H1 (cell line): ENCODE data around the gene TASOR2. TPM values are rescaled to one million over a fixed set of nuclear protein-coding genes. Genes with fewer than 3 reads are reported as not detected.

Source experiments
- CBX5 ChIP-seq: fragments of 300-800, 300-1000 bp; sonication (generic); IDR thresholded peaks from 2 replicates; pipeline ENCODE4 v1.7.1; 2016; ENCODE audit warnings: antibody characterized with exemption, low read length, low read depth
- GTF2F1 ChIP-seq: IDR thresholded peaks from 2 replicates; pipeline ENCODE4 v1.6.1; 2012; ENCODE audit warnings: low read depth, low read length, improper control_type of control experiment, borderline replicate concordance
- KDM4A ChIP-seq: IDR thresholded peaks from one replicate; pipeline ENCODE4 v1.7.1; 2012; ENCODE audit warnings: low read depth, mild to moderate bottlenecking, moderate library complexity, low read length, inconsistent platforms; ENCODE audit not compliant: severe bottlenecking
- KDM5A ChIP-seq: fragments of 200-600 bp; IDR thresholded peaks from 2 replicates; pipeline ENCODE4 v1.7.1; 2012; ENCODE audit warnings: mild to moderate bottlenecking, low read length, inconsistent platforms, mixed read lengths
- NANOG ChIP-seq: IDR thresholded peaks from 2 replicates; pipeline ENCODE4 v1.6.1; 2011; ENCODE audit warnings: low read length, low read depth, mild to moderate bottlenecking, inconsistent platforms; ENCODE audit not compliant: insufficient read depth, poor library complexity, severe bottlenecking
- POLR2AphosphoS5 ChIP-seq: IDR thresholded peaks from 2 replicates; pipeline ENCODE4 v1.6.1; 2011; ENCODE audit warnings: low read depth, low read length
- SIX5 ChIP-seq: IDR thresholded peaks from 2 replicates; pipeline ENCODE4 v1.6.1; 2011; ENCODE audit warnings: mild to moderate bottlenecking, low read depth, low read length
- SP2 ChIP-seq: IDR thresholded peaks from 2 replicates; pipeline ENCODE4 v1.6.1; 2012; ENCODE audit warnings: mild to moderate bottlenecking, low read length, inconsistent platforms
- YY1 ChIP-seq: IDR thresholded peaks from 2 replicates; pipeline ENCODE4 v1.6.1; 2011; ENCODE audit warnings: low read depth, mild to moderate bottlenecking, low read length
- polyA plus RNA-seq, 7 experiments: library from polyadenylated mRNA; depleted of rRNA in 3 of 7; stranded (reverse) in 5 of 7; unstranded in 2 of 7; fragments of >200 nt in 5 of 7; fragments of 200-250 nt in 2 of 7; gene quantifications; 1 replicate in 5 of 7; 2 replicates in 1 of 7; 4 replicates in 1 of 7; pipeline versions ENCODE4 v1.2.1 to v1.2.3, GENCODE V29; 2011 to 2013; ENCODE audit warnings: missing spikeins in 2 of 7, mixed read lengths in 2 of 7
- total RNA-seq: library from RNA; stranded (reverse); fragmentation: NEBNext Ultra II Directional; extraction: Animal tissue kit (Norgen Biotek cat#: 25700); gene quantifications from 2 replicates; pipeline ENCODE4 v1.2.1, GENCODE V29; 2021
- TF ChIP-seq, protein P1 (sequence below): fragments of 300-600 bp; sonication (generic); IDR thresholded peaks from 2 replicates; pipeline ENCODE4 v1.7.1; 2012; ENCODE audit warnings: low read length, moderate library complexity, mild to moderate bottlenecking, inconsistent platforms; ENCODE audit not compliant: insufficient replicate concordance
- TF ChIP-seq, protein P2 (sequence below): IDR thresholded peaks from 2 replicates; pipeline ENCODE4 v1.6.1; 2011; ENCODE audit warnings: low read length, improper control_type of control experiment

TASOR2 gene
- total and polyA plus RNA-seq, 2 of the 8 experiments (the other 6 are each of a cell fraction or from before 2014, with no cell fraction given), result 13.1 to 74.9 TPM

DNA sequence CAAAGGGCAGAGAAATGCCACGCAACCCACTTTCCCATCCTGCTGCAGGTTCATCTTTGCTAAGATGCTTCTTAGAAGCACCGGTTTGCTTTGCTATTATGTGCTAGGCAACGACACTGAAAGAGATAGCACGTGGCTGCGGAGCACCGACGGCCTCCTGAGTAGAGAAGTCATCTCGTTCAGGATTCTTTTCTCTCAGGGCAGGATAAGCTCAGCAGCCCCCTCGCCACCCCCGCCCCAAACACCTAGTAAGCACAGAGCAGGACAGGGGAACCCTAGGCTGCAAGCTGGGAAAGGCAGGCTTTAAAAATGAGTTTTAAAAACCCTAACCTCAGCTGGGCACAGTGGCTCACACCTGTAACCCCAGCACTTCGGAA is 33.3 kb upstream of the TASOR2 start (continued):
- TF ChIP-seq, protein P1, sequence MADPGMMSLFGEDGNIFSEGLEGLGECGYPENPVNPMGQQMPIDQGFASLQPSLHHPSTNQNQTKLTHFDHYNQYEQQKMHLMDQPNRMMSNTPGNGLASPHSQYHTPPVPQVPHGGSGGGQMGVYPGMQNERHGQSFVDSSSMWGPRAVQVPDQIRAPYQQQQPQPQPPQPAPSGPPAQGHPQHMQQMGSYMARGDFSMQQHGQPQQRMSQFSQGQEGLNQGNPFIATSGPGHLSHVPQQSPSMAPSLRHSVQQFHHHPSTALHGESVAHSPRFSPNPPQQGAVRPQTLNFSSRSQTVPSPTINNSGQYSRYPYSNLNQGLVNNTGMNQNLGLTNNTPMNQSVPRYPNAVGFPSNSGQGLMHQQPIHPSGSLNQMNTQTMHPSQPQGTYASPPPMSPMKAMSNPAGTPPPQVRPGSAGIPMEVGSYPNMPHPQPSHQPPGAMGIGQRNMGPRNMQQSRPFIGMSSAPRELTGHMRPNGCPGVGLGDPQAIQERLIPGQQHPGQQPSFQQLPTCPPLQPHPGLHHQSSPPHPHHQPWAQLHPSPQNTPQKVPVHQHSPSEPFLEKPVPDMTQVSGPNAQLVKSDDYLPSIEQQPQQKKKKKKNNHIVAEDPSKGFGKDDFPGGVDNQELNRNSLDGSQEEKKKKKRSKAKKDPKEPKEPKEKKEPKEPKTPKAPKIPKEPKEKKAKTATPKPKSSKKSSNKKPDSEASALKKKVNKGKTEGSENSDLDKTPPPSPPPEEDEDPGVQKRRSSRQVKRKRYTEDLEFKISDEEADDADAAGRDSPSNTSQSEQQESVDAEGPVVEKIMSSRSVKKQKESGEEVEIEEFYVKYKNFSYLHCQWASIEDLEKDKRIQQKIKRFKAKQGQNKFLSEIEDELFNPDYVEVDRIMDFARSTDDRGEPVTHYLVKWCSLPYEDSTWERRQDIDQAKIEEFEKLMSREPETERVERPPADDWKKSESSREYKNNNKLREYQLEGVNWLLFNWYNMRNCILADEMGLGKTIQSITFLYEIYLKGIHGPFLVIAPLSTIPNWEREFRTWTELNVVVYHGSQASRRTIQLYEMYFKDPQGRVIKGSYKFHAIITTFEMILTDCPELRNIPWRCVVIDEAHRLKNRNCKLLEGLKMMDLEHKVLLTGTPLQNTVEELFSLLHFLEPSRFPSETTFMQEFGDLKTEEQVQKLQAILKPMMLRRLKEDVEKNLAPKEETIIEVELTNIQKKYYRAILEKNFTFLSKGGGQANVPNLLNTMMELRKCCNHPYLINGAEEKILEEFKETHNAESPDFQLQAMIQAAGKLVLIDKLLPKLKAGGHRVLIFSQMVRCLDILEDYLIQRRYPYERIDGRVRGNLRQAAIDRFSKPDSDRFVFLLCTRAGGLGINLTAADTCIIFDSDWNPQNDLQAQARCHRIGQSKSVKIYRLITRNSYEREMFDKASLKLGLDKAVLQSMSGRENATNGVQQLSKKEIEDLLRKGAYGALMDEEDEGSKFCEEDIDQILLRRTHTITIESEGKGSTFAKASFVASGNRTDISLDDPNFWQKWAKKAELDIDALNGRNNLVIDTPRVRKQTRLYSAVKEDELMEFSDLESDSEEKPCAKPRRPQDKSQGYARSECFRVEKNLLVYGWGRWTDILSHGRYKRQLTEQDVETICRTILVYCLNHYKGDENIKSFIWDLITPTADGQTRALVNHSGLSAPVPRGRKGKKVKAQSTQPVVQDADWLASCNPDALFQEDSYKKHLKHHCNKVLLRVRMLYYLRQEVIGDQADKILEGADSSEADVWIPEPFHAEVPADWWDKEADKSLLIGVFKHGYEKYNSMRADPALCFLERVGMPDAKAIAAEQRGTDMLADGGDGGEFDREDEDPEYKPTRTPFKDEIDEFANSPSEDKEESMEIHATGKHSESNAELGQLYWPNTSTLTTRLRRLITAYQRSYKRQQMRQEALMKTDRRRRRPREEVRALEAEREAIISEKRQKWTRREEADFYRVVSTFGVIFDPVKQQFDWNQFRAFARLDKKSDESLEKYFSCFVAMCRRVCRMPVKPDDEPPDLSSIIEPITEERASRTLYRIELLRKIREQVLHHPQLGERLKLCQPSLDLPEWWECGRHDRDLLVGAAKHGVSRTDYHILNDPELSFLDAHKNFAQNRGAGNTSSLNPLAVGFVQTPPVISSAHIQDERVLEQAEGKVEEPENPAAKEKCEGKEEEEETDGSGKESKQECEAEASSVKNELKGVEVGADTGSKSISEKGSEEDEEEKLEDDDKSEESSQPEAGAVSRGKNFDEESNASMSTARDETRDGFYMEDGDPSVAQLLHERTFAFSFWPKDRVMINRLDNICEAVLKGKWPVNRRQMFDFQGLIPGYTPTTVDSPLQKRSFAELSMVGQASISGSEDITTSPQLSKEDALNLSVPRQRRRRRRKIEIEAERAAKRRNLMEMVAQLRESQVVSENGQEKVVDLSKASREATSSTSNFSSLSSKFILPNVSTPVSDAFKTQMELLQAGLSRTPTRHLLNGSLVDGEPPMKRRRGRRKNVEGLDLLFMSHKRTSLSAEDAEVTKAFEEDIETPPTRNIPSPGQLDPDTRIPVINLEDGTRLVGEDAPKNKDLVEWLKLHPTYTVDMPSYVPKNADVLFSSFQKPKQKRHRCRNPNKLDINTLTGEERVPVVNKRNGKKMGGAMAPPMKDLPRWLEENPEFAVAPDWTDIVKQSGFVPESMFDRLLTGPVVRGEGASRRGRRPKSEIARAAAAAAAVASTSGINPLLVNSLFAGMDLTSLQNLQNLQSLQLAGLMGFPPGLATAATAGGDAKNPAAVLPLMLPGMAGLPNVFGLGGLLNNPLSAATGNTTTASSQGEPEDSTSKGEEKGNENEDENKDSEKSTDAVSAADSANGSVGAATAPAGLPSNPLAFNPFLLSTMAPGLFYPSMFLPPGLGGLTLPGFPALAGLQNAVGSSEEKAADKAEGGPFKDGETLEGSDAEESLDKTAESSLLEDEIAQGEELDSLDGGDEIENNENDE, result no peak
- TF ChIP-seq GTF2F1 (no peak), NANOG (no peak), YY1 (no peak), KDM5A (no peak), SIX5 (no peak), CBX5 (no peak), KDM4A (no peak), SP2 (no peak), POLR2AphosphoS5 (no peak)
- TF ChIP-seq, protein P2, sequence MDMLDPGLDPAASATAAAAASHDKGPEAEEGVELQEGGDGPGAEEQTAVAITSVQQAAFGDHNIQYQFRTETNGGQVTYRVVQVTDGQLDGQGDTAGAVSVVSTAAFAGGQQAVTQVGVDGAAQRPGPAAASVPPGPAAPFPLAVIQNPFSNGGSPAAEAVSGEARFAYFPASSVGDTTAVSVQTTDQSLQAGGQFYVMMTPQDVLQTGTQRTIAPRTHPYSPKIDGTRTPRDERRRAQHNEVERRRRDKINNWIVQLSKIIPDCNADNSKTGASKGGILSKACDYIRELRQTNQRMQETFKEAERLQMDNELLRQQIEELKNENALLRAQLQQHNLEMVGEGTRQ, result no peak
